GM12801 (cell line): ENCODE data around the gene IPO11.

Experiments
- TF ChIP-seq, protein P1 (sequence below): IDR thresholded peaks from one replicate; pipeline ENCODE4 v1.5.1; 2011; ENCODE audit warnings: control low read depth; ENCODE audit not compliant: insufficient read length; ENCODE audit errors: extremely low read depth

The IPO11 gene

DNA sequence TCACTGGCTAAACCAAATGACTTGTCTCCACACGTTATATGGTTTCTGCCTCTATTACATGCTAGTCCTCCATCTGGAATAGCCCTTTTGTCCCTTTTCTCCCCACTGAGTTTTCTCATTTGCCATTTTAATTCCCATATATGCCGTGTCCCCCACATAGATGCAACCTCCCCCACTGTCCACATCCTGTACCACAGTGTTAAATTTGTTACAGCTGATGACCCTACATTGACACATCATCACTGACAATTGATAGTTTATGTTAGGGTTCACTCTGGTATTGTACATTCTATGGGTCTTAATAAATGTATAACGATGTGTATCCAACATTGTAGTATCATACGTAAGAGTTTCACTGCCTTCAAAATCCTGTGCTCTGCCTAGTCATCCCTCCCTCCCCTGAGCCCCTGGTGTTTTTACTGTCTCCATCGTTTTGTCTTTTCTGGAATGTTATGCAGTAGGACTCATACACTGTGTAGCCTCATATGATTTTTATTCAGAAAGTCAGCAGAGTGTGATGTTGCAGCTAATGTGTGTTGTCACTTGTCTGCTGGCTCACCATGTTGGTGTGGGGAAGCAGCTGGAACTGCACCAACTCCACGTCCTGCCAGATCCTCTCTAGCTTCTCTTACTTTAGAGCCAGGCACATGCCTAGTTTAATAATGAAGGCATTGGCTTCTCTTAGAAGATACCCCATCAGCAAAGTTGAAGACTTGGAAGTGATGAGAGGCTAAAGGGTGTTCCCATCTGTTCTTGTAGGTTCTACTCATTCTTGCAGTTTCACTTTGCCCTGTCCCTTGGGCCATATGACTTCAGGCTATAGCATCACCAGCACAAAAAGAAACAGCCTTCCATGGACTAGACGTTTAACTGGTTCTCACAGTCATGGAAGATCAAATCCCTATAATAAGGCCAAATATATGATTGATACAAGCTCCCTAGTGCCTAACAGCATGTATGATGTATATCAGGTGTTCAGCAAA lies 196.3 kb downstream of the IPO11 start:
- TF ChIP-seq, protein P1, sequence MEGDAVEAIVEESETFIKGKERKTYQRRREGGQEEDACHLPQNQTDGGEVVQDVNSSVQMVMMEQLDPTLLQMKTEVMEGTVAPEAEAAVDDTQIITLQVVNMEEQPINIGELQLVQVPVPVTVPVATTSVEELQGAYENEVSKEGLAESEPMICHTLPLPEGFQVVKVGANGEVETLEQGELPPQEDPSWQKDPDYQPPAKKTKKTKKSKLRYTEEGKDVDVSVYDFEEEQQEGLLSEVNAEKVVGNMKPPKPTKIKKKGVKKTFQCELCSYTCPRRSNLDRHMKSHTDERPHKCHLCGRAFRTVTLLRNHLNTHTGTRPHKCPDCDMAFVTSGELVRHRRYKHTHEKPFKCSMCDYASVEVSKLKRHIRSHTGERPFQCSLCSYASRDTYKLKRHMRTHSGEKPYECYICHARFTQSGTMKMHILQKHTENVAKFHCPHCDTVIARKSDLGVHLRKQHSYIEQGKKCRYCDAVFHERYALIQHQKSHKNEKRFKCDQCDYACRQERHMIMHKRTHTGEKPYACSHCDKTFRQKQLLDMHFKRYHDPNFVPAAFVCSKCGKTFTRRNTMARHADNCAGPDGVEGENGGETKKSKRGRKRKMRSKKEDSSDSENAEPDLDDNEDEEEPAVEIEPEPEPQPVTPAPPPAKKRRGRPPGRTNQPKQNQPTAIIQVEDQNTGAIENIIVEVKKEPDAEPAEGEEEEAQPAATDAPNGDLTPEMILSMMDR: no peak

DNA sequence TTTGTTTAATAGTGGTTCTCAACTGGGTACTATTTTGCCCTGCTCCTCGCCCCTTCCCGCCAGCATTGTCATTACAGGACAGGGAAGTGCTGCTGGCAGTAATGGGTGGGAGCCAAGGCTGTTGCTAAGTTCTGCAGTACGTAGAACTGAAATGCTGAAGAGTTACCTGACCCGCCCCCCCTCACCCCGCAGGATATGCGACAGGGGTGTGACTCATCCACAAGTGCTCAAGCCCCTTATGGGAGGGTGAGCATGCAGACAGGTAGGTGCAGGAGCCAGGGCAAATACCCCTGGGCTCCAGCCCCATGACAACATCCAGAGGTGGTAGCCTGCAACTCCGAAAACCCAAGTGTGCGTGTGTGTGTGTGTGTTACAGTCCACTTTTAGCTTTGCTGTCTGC lies 201.8 kb downstream of the IPO11 start:
- TF ChIP-seq, protein P1: no peak

DNA sequence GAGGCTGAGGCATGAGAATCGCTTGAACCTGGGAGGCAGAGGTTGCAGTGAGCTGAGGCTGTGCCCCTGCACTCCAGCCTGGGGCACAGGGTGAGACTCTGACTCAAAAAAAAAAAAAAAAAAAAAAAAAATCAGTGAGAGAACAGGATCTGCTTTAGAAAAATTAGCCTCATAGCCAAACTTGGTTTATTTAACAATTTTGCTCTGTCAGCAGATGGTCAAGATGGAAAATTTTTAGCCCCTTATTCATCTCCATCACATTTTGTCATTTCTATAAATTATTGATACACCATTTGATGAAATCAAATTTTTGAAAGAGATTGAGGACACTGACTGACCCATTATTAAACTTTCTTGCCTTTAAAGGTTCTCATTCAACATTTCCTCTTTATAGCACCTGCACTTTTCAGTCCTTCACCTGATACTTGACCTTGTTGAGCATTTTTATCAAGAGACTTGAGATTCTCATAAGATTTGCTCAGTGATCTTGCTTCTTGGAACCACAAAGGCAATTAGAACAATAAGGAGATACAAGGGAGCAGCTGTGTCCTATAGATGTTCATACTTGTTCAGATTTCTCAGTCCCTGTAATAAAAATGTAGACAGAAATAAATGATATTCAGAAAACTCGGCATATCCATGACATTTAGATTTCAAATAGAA lies 204.2 kb downstream of the IPO11 start:
- TF ChIP-seq, protein P1: no peak

DNA sequence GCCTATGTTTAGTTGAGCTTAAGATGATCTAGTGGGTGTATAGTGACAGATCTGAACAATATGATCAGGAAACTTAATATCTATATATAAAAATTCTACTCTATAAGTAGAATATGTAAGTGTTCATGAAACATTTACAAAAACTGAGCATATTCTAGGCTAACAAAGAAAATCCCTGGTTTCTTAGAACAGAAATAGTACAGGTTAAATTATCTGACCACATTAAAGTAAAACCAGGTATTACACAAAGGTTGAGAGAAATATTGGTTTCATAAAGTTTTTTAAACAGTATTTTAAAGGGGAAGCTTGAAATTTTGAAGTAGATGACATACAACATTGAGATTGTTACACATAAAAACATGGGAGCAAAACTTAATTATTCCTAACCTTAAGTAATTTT lies 205.4 kb downstream of the IPO11 start:
- TF ChIP-seq, protein P1: no peak

DNA sequence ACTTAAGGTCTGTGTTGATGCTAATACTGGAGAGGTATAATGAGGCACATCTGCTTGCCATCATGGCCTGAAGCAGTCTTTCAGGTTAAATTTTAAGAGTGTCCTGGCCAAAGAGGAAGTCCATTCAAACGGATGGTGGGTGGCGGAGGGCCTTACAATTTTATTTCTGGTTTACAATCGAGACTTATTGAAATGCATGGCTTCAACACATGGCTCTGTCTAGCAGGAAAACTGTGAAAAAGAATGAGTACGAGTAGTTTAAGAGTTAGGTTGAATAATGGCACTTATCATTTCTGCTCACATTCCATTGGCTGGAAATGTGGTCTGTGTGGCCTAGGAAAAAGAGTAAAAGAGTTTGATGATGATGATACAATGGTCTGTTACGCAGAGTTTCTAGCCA lies 208.2 kb downstream of the IPO11 start:
- TF ChIP-seq, protein P1: no peak

DNA sequence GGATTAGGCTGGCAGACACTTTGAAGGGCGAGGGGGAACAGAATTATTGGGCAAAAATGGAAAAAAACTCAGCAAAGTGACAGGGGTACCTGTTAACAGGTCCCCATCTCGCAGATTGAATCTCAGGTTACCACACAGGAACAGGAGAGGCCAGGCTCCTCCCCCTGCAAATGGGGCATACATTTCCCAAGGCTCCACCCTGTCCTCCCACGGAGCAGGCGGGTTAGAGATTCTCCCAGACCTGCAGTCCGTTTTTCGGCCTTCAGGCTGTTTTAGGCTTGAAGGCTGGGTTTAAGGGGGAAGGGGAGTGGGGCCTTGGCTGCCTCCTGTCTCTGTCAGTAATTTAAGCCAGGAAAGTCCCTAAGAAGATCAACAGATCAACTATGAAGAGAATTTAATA lies 208.7 kb downstream of the IPO11 start:
- TF ChIP-seq, protein P1: no peak

DNA sequence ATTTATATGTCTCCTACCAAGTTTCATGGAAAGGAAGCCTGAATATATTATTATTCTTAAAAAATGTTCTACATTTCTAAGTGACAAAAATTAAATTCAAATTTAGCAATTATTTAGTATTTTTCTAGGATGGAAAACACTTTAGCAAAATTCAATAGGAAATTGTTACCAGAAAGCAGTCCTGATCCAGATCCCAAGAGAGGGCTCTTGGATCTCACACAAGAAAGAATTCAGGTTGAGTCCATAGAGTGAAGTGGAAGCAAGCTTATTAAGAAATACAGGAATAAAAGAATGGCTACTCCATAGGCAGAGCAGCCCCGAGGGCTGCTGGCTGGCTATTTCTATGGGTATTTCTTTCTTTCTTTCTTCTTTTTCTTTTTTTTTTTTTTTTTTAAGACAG lies 210.7 kb downstream of the IPO11 start:
- TF ChIP-seq, protein P1: no peak
